B cell (primary cell): Measurements from ENCODE around the gene AVEN.

Source experiments
- EZH2 ChIP-seq: IDR thresholded peaks from 2 replicates; pipeline ENCODE4 v1.6.1; 2012; ENCODE audit warnings: borderline replicate concordance, low read depth, mild to moderate bottlenecking, moderate library complexity, low read length; ENCODE audit not compliant: insufficient read depth, poor library complexity, severe bottlenecking
- TF ChIP-seq, protein P1 (sequence below): fragments of 200-600 bp; IDR thresholded peaks from one replicate; pipeline ENCODE4 v1.8.0; 2022; ENCODE audit warnings: antibody characterized with exemption, mild to moderate bottlenecking

DNA sequence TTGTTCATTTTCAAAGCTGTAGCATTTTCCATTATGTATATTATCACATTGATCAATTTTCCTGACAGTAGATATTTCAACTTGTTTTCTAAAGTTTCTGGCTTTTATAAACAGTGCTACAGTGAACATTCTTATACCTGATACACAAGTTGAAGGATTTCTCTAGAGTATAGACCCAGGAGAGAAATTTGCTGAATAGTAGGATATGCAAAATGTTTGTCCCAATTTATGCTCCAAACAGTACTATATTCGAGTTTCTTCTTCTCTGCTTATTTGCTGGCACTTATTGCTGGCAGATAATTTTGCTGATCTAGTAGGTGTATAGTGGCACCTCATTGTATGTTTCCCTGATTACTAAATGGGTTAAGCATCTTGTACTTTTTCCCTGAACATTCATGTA is 187.9 kb downstream of the AVEN start:
- TF ChIP-seq, protein P1, sequence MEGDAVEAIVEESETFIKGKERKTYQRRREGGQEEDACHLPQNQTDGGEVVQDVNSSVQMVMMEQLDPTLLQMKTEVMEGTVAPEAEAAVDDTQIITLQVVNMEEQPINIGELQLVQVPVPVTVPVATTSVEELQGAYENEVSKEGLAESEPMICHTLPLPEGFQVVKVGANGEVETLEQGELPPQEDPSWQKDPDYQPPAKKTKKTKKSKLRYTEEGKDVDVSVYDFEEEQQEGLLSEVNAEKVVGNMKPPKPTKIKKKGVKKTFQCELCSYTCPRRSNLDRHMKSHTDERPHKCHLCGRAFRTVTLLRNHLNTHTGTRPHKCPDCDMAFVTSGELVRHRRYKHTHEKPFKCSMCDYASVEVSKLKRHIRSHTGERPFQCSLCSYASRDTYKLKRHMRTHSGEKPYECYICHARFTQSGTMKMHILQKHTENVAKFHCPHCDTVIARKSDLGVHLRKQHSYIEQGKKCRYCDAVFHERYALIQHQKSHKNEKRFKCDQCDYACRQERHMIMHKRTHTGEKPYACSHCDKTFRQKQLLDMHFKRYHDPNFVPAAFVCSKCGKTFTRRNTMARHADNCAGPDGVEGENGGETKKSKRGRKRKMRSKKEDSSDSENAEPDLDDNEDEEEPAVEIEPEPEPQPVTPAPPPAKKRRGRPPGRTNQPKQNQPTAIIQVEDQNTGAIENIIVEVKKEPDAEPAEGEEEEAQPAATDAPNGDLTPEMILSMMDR = no peak
- no peak for TF ChIP-seq EZH2
